Midbrain (tissue), 1 donor: Measurements from ENCODE around the gene FHAD1.

Experiments
- DNase-seq: peaks from one replicate; lab custom pipeline; 2025; lab: John Stamatoyannopoulos, UW

The FHAD1 gene

GRCh38 chr1:15326691-15327588 lies 79.9 kb downstream of the FHAD1 start:
- no peak for DNase-seq

- DNase-seq = peak; percentile 57
Measured at GRCh38 chr1:15328351-15329103, 81.5 kb downstream of the FHAD1 start.

GRCh38 chr1:15329104-15329820 lies 82.2 kb downstream of the FHAD1 start:
- DNase-seq = no peak

GRCh38 chr1:15330028-15330427 lies 83.0 kb downstream of the FHAD1 start:
- no peak for DNase-seq

GRCh38 chr1:15331180-15331579 lies 84.2 kb downstream of the FHAD1 start:
- no peak for DNase-seq

GRCh38 chr1:15331734-15332133 lies 84.7 kb downstream of the FHAD1 start:
- no peak for DNase-seq

- no peak for DNase-seq
Measured at GRCh38 chr1:15332525-15332924, 85.5 kb downstream of the FHAD1 start.

- no peak for DNase-seq
Measured at GRCh38 chr1:15332952-15333715, 86.1 kb downstream of the FHAD1 start.

- DNase-seq = no peak
Measured at GRCh38 chr1:15334995-15335394, 88.0 kb downstream of the FHAD1 start.

GRCh38 chr1:15336866-15337265 lies 89.8 kb downstream of the FHAD1 start:
- DNase-seq = no peak

GRCh38 chr1:15337656-15338402 lies 90.8 kb downstream of the FHAD1 start:
- DNase-seq = no peak

GRCh38 chr1:15339570-15339969 lies 92.5 kb downstream of the FHAD1 start:
- DNase-seq = no peak

GRCh38 chr1:15341228-15341627 lies 94.2 kb downstream of the FHAD1 start:
- no peak for DNase-seq

- no peak for DNase-seq
Measured at GRCh38 chr1:15341634-15342407, 94.8 kb downstream of the FHAD1 start.

- no peak for DNase-seq
Measured at GRCh38 chr1:15342408-15342967, 95.5 kb downstream of the FHAD1 start.

- no peak for DNase-seq
Measured at GRCh38 chr1:15343099-15343498, 96.1 kb downstream of the FHAD1 start.

GRCh38 chr1:15343729-15344128 lies 96.7 kb downstream of the FHAD1 start:
- no peak for DNase-seq

- DNase-seq = no peak
Measured at GRCh38 chr1:15344380-15344779, 97.4 kb downstream of the FHAD1 start.

GRCh38 chr1:15344800-15345704 lies 98.0 kb downstream of the FHAD1 start:
- DNase-seq = no peak
